Skeletal muscle cell (primary cell): ENCODE measurements around the gene ATP6V0B.

Source experiments
- DNase-seq: peaks from one replicate; pipeline ENCODE4 v3.0.0-alpha.2; 2010; ENCODE audit warnings: low read depth
- H3K4me3 ChIP-seq: 2 replicates; pipeline ENCODE4 v1.5.1; 2011; ENCODE audit warnings: low read depth, mild to moderate bottlenecking, control low read depth, low read length, moderate library complexity

ATP6V0B gene

GRCh38 chr1:43980255-43981134 is 5.7 kb downstream of the ATP6V0B start:
- no peak for DNase-seq
- H3K4me3 ChIP-seq: peak overlapping the region; percentile 60

GRCh38 chr1:43981135-43981491 is 6.4 kb downstream of the ATP6V0B start:
- no peak for DNase-seq
- H3K4me3 ChIP-seq: no peak overlapping the region

GRCh38 chr1:43981636-43982035 is 6.9 kb downstream of the ATP6V0B start:
- DNase-seq: no peak
- H3K4me3 ChIP-seq: no peak overlapping the region

- no peak overlapping the region for H3K4me3 ChIP-seq
- no peak for DNase-seq
Observed at GRCh38 chr1:43982241-43982640, 7.5 kb downstream of the ATP6V0B start.

- no peak for DNase-seq
- H3K4me3 ChIP-seq: no peak overlapping the region
Observed at GRCh38 chr1:43982808-43983207, 8.0 kb downstream of the ATP6V0B start.

- H3K4me3 ChIP-seq: no peak overlapping the region
- DNase-seq: no peak
Observed at GRCh38 chr1:43983253-43983899, 8.6 kb downstream of the ATP6V0B start.

GRCh38 chr1:43984855-43985254 is 10.1 kb downstream of the ATP6V0B start:
- H3K4me3 ChIP-seq: no peak overlapping the region
- no peak for DNase-seq

- H3K4me3 ChIP-seq: no peak overlapping the region
- DNase-seq: no peak
Observed at GRCh38 chr1:43985984-43986595, 11.3 kb downstream of the ATP6V0B start.

GRCh38 chr1:43986712-43987111 is 12.0 kb downstream of the ATP6V0B start:
- no peak for DNase-seq
- H3K4me3 ChIP-seq: no peak overlapping the region

- H3K4me3 ChIP-seq: no peak overlapping the region
- DNase-seq: no peak
Observed at GRCh38 chr1:43987159-43987902, 12.6 kb downstream of the ATP6V0B start.

GRCh38 chr1:43990271-43991199 is 15.8 kb downstream of the ATP6V0B start:
- H3K4me3 ChIP-seq: peak overlapping the region; percentile 64
- no peak for DNase-seq

GRCh38 chr1:43991200-43991475 is 16.4 kb downstream of the ATP6V0B start:
- peak overlapping the region; percentile 64 for H3K4me3 ChIP-seq
- no peak for DNase-seq

GRCh38 chr1:43991476-43992231 is 16.9 kb downstream of the ATP6V0B start, which contains the start of gene CCDC24:
Gene CCDC24, plus strand, starts transcription at chr1:43991599. Its CDS starts 280 bp downstream, at chr1:43991879.
- peak within 1 kb of the TSS; percentile 64 for H3K4me3 ChIP-seq
- DNase-seq: peak; percentile 27

- H3K4me3 ChIP-seq: peak overlapping the region; percentile 64
- DNase-seq: no peak
Observed at GRCh38 chr1:43992232-43992995, 17.7 kb downstream of the ATP6V0B start.

GRCh38 chr1:43993206-43993914 is 18.6 kb downstream of the ATP6V0B start:
- no peak overlapping the region for H3K4me3 ChIP-seq
- no peak for DNase-seq

GRCh38 chr1:43994071-43994470 is 19.3 kb downstream of the ATP6V0B start:
- DNase-seq: no peak
- H3K4me3 ChIP-seq: no peak overlapping the region
